HEK293 (cell line): ENCODE data around the gene PARD3.

Experiments used
- CTCF ChIA-PET: fragments of 350-600 bp; formaldehyde crosslinking; extraction: SDS; loops from one replicate; lab custom pipeline; 2021; ENCODE audit warnings: antibody characterized with exemption; lab: Yijun Ruan, JAX
- POLR2A ChIA-PET: fragments of 300-600 bp; formaldehyde crosslinking; extraction: SDS; loops from one replicate; lab custom pipeline; 2020; ENCODE audit warnings: antibody characterized with exemption, inconsistent platforms; lab: Yijun Ruan, JAX
- H3K27ac ChIP-seq: fragments of 200-500 bp; sonication (Bioruptor generic); 2 replicates; pipeline ENCODE4 v1.5.1; 2014; ENCODE audit warnings: low read depth, low read length, control low read depth, inconsistent platforms; ENCODE audit errors: extremely low read depth
- H3K36me3 ChIP-seq, 2 experiments: fragments of 200-500 bp in 1 of 2; sonication (Bioruptor generic) in 1 of 2; 1 replicate in 1 of 2; 2 replicates in 1 of 2; pipeline ENCODE4 v1.5.1; 2014 to 2017; ENCODE audit warnings: inconsistent platforms in 2 of 2, low read length in 2 of 2; ENCODE audit not compliant: control insufficient read depth in 2 of 2, insufficient read depth in 1 of 2
- H3K4me1 ChIP-seq: fragments of 200-500 bp; sonication (Bioruptor generic); 2 replicates; pipeline ENCODE4 v1.5.1; 2014; ENCODE audit warnings: mild to moderate bottlenecking, low read length, inconsistent platforms; ENCODE audit not compliant: control insufficient read depth, insufficient read depth
- H3K4me3 ChIP-seq: 2 replicates; pipeline ENCODE4 v1.5.1; 2011; ENCODE audit warnings: low read depth, mild to moderate bottlenecking, control low read depth, low read length, moderate library complexity
- H3K9me3 ChIP-seq: fragments of 200-500 bp; sonication (Bioruptor generic); 2 replicates; pipeline ENCODE4 v1.5.1; 2014; ENCODE audit warnings: low read depth, low read length, inconsistent platforms; ENCODE audit not compliant: control insufficient read depth, insufficient read depth
- GFI1B ChIP-seq: fragments of 450-650 bp; formaldehyde crosslinking; IDR thresholded peaks from 2 replicates; pipeline ENCODE4 v1.5.1; 2016; ENCODE audit warnings: missing biosample characterization, missing genetic modification characterization
- KLF1 ChIP-seq: fragments of 450-650 bp; formaldehyde crosslinking; IDR thresholded peaks from 2 replicates; pipeline ENCODE4 v1.5.1; 2016; ENCODE audit warnings: missing biosample characterization, missing genetic modification characterization
- MYNN ChIP-seq: fragments of 450-650 bp; formaldehyde crosslinking; IDR thresholded peaks from 2 replicates; pipeline ENCODE4 v1.5.1; 2016; ENCODE audit warnings: missing biosample characterization, missing genetic modification characterization, borderline replicate concordance
- MZF1 ChIP-seq: fragments of 450-650 bp; formaldehyde crosslinking; IDR thresholded peaks from 2 replicates; pipeline ENCODE4 v1.5.1; 2017; ENCODE audit warnings: missing biosample characterization, missing genetic modification characterization, borderline replicate concordance
- SP2 ChIP-seq: fragments of 450-650 bp; formaldehyde crosslinking; IDR thresholded peaks from 2 replicates; pipeline ENCODE4 v1.5.1; 2016; ENCODE audit warnings: missing biosample characterization, missing genetic modification characterization
- SP3 ChIP-seq: fragments of 450-650 bp; formaldehyde crosslinking; IDR thresholded peaks from 2 replicates; pipeline ENCODE4 v1.5.1; 2016; ENCODE audit warnings: missing biosample characterization, missing genetic modification characterization
- ZBTB20 ChIP-seq: fragments of 450-650 bp; formaldehyde crosslinking; IDR thresholded peaks from 2 replicates; pipeline ENCODE4 v1.5.1; 2016; ENCODE audit warnings: missing biosample characterization, missing genetic modification characterization
- ZBTB48 ChIP-seq: fragments of 450-650 bp; formaldehyde crosslinking; IDR thresholded peaks from 2 replicates; pipeline ENCODE4 v1.5.1; 2016; ENCODE audit warnings: missing biosample characterization, missing genetic modification characterization
- ZBTB8A ChIP-seq: fragments of 450-650 bp; formaldehyde crosslinking; IDR thresholded peaks from 2 replicates; pipeline ENCODE4 v1.5.1; 2016; ENCODE audit warnings: missing biosample characterization, missing genetic modification characterization
- ZNF16 ChIP-seq: fragments of 450-650 bp; formaldehyde crosslinking; IDR thresholded peaks from 2 replicates; pipeline ENCODE4 v1.5.1; 2016; ENCODE audit warnings: low read depth, missing biosample characterization, missing genetic modification characterization
- ZNF239 ChIP-seq: fragments of 450-650 bp; formaldehyde crosslinking; IDR thresholded peaks from 2 replicates; pipeline ENCODE4 v1.5.1; 2016; ENCODE audit warnings: missing biosample characterization, missing genetic modification characterization
- ZNF362 ChIP-seq: fragments of 450-650 bp; formaldehyde crosslinking; IDR thresholded peaks from 2 replicates; pipeline ENCODE4 v1.5.1; 2016; ENCODE audit warnings: missing biosample characterization, missing genetic modification characterization
- ZNF404 ChIP-seq: fragments of 450-650 bp; formaldehyde crosslinking; IDR thresholded peaks from 2 replicates; pipeline ENCODE4 v1.5.1; 2017; ENCODE audit warnings: missing biosample characterization, missing genetic modification characterization
- ZNF501 ChIP-seq: fragments of 450-650 bp; formaldehyde crosslinking; IDR thresholded peaks from 2 replicates; pipeline ENCODE4 v1.5.1; 2016; ENCODE audit warnings: missing biosample characterization, missing genetic modification characterization
- ZNF521 ChIP-seq: fragments of 450-650 bp; formaldehyde crosslinking; IDR thresholded peaks from 2 replicates; pipeline ENCODE4 v1.5.1; 2017; ENCODE audit warnings: missing biosample characterization, mild to moderate bottlenecking, missing genetic modification characterization
- ZNF529 ChIP-seq: fragments of 450-650 bp; formaldehyde crosslinking; IDR thresholded peaks from 2 replicates; pipeline ENCODE4 v1.5.1; 2017; ENCODE audit warnings: missing genetic modification characterization, missing biosample characterization; ENCODE audit not compliant: insufficient replicate concordance
- ZNF544 ChIP-seq: fragments of 450-650 bp; formaldehyde crosslinking; IDR thresholded peaks from 2 replicates; pipeline ENCODE4 v1.5.0; 2017; ENCODE audit warnings: missing biosample characterization, missing genetic modification characterization
- ZNF548 ChIP-seq: fragments of 450-650 bp; formaldehyde crosslinking; IDR thresholded peaks from 2 replicates; pipeline ENCODE4 v1.5.1; 2016; ENCODE audit warnings: missing biosample characterization, missing genetic modification characterization
- ZNF623 ChIP-seq: fragments of 450-650 bp; formaldehyde crosslinking; IDR thresholded peaks from 2 replicates; pipeline ENCODE4 v1.5.1; 2016; ENCODE audit warnings: missing biosample characterization, missing genetic modification characterization
- ZNF639 ChIP-seq: fragments of 450-650 bp; formaldehyde crosslinking; IDR thresholded peaks from 2 replicates; pipeline ENCODE4 v1.5.1; 2016; ENCODE audit warnings: missing biosample characterization, missing genetic modification characterization
- ZNF645 ChIP-seq: fragments of 450-650 bp; formaldehyde crosslinking; IDR thresholded peaks from 2 replicates; pipeline ENCODE4; 2016; ENCODE audit warnings: missing biosample characterization, missing genetic modification characterization
- TF ChIP-seq, protein P1 (sequence below): fragments of 450-650 bp; formaldehyde crosslinking; IDR thresholded peaks from 2 replicates; pipeline ENCODE4 v1.5.1; 2016; ENCODE audit warnings: missing biosample characterization, missing genetic modification characterization, borderline replicate concordance
- TF ChIP-seq, protein P2 (sequence below): fragments of 450-650 bp; formaldehyde crosslinking; IDR thresholded peaks from 2 replicates; pipeline ENCODE4 v1.5.1; 2016; ENCODE audit warnings: missing biosample characterization, missing genetic modification characterization, low read depth

The PARD3 gene

GRCh38 chr10:34653530-34653929 is 161.6 kb downstream of the PARD3 start:
- ChIA-PET CTCF (interaction anchor here (0.6 to 1.0 kb wide), 2 partner anchors 374 to 559 kb away, joined by 3 read pairs; no protein-coding TSS in a partner anchor), POLR2A (no interaction called here)
- no peak overlapping the region for H3K27ac ChIP-seq

GRCh38 chr10:34651416-34652195 is 163.5 kb downstream of the PARD3 start:
- Histone ChIP-seq H3K4me3 (no peak overlapping the region), H3K36me3 (no peaks in the 10 kb centered on the region), H3K27ac (no peak overlapping the region), H3K4me1 (peaks cover 2% of the 10 kb centered on the region; the same call in 1 of the 2 replicates), H3K9me3 (no peaks in the 10 kb centered on the region)
- ChIA-PET POLR2A (no interaction called here), CTCF (interaction anchor here (0.6 to 1.2 kb wide), 2 partner anchors 13 to 52 kb away, joined by 3 read pairs; no protein-coding TSS in a partner anchor)
- no peak for TF ChIP-seq ZNF645 (tag by site-specific recombination)
- TF ChIP-seq ZNF404 (tag by site-specific recombination): no peak
- TF ChIP-seq ZBTB8A (tag by site-specific recombination): no peak
- TF ChIP-seq MZF1: no peak
- TF ChIP-seq ZBTB20 (tag by site-specific recombination): no peak
- TF ChIP-seq ZNF521: no peak
- no peak for TF ChIP-seq SP3 (tag by site-specific recombination)
- TF ChIP-seq ZBTB48 (tag by site-specific recombination): no peak
- TF ChIP-seq ZNF548 (tag by site-specific recombination): no peak

More at GRCh38 chr10:34653530-34653929, 161.6 kb downstream of the PARD3 start:
- TF ChIP-seq ZNF16 (tag by site-specific recombination): no peak
- no peak for TF ChIP-seq SP2
- no peak for TF ChIP-seq ZNF239
- no peak for TF ChIP-seq ZBTB20 (tag by site-specific recombination)
- no peak for TF ChIP-seq ZNF529 (tag by site-specific recombination)
- no peak for TF ChIP-seq ZNF623 (tag by site-specific recombination)
- TF ChIP-seq GFI1B: no peak
- TF ChIP-seq ZNF639 (tag by site-specific recombination): no peak
- TF ChIP-seq ZNF548 (tag by site-specific recombination): no peak
- TF ChIP-seq, protein P1, sequence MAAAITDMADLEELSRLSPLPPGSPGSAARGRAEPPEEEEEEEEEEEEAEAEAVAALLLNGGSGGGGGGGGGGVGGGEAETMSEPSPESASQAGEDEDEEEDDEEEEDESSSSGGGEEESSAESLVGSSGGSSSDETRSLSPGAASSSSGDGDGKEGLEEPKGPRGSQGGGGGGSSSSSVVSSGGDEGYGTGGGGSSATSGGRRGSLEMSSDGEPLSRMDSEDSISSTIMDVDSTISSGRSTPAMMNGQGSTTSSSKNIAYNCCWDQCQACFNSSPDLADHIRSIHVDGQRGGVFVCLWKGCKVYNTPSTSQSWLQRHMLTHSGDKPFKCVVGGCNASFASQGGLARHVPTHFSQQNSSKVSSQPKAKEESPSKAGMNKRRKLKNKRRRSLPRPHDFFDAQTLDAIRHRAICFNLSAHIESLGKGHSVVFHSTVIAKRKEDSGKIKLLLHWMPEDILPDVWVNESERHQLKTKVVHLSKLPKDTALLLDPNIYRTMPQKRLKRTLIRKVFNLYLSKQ (tag by site-specific recombination): no peak
- TF ChIP-seq ZNF544 (tag by site-specific recombination): no peak
- TF ChIP-seq KLF1 (tag by site-specific recombination): no peak
- TF ChIP-seq MYNN (tag by site-specific recombination): no peak
- no peak for TF ChIP-seq ZNF501 (tag by site-specific recombination)
- TF ChIP-seq, protein P2, sequence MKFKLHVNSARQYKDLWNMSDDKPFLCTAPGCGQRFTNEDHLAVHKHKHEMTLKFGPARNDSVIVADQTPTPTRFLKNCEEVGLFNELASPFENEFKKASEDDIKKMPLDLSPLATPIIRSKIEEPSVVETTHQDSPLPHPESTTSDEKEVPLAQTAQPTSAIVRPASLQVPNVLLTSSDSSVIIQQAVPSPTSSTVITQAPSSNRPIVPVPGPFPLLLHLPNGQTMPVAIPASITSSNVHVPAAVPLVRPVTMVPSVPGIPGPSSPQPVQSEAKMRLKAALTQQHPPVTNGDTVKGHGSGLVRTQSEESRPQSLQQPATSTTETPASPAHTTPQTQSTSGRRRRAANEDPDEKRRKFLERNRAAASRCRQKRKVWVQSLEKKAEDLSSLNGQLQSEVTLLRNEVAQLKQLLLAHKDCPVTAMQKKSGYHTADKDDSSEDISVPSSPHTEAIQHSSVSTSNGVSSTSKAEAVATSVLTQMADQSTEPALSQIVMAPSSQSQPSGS: no peak
- TF ChIP-seq ZNF362 (tag by site-specific recombination): no peak
- TF ChIP-seq, all 188 proteins: peak for 0
- Histone ChIP-seq H3K4me3 (no peak overlapping the region), H3K9me3 (no peaks in the 10 kb centered on the region), H3K36me3 (no peaks in the 10 kb centered on the region), H3K4me1 (peaks cover 2% of the 10 kb centered on the region; the same call in 1 of the 2 replicates)
